GM18907 (cell line): ENCODE results near the gene OR56A5.

Experiments used
- ATAC-seq: cut with Tn5 transposase; IDR thresholded peaks from one replicate; pipeline ENCODE4 v1.9.1; 2021; ENCODE audit warnings: mild to moderate bottlenecking, moderate library complexity; ENCODE audit not compliant: unreplicated experiment

OR56A5 gene

GRCh38 chr11:5933116-5933515 lies 35.2 kb downstream of the OR56A5 start:
- no peak for ATAC-seq

- ATAC-seq, result no peak
Measured at GRCh38 chr11:5932671-5933070, 35.6 kb downstream of the OR56A5 start.

- no peak for ATAC-seq
Measured at GRCh38 chr11:5931061-5931460, 37.2 kb downstream of the OR56A5 start.

GRCh38 chr11:5930614-5931013 lies 37.7 kb downstream of the OR56A5 start:
- no peak for ATAC-seq

- no peak for ATAC-seq
Measured at GRCh38 chr11:5929571-5930368, 38.5 kb downstream of the OR56A5 start.

- ATAC-seq, result no peak
Measured at GRCh38 chr11:5928811-5929210, 39.5 kb downstream of the OR56A5 start.

- ATAC-seq, result no peak
Measured at GRCh38 chr11:5928271-5928670, 40.0 kb downstream of the OR56A5 start.

- ATAC-seq, result no peak
Measured at GRCh38 chr11:5923794-5924193, 44.5 kb downstream of the OR56A5 start.

GRCh38 chr11:5923427-5923776 lies 44.9 kb downstream of the OR56A5 start:
- ATAC-seq, result peak; percentile 60

GRCh38 chr11:5922749-5923426 lies 45.4 kb downstream of the OR56A5 start:
- ATAC-seq, result peak; percentile 96
